Mesodermal cell (in vitro differentiated cells): ENCODE data around the gene USP31.

ENCODE experiments used
- H3K27ac ChIP-seq: 2 replicates; pipeline ENCODE4 v1.7.0; 2013; ENCODE audit warnings: mild to moderate bottlenecking, low read depth, low read length, moderate library complexity; ENCODE audit not compliant: severe bottlenecking
- H3K36me3 ChIP-seq: 2 replicates; pipeline ENCODE4 v1.7.1; 2013; ENCODE audit warnings: mild to moderate bottlenecking, low read length, moderate library complexity; ENCODE audit not compliant: control insufficient read depth, insufficient read depth
- H3K4me1 ChIP-seq: one replicate; pipeline ENCODE4 v1.7.1; 2013; ENCODE audit warnings: mild to moderate bottlenecking, low read length; ENCODE audit not compliant: insufficient read depth, control insufficient read depth, poor library complexity, severe bottlenecking
- H3K4me3 ChIP-seq: 2 replicates; pipeline ENCODE4 v1.7.0; 2013; ENCODE audit warnings: low read length, control low read depth, mild to moderate bottlenecking; ENCODE audit not compliant: insufficient read depth, poor library complexity, severe bottlenecking; ENCODE audit errors: extremely low read depth
- H3K9me3 ChIP-seq: 2 replicates; pipeline ENCODE4 v1.7.1; 2013; ENCODE audit warnings: mild to moderate bottlenecking, low read length, moderate library complexity; ENCODE audit not compliant: control insufficient read depth
- WGBS, 2 experiments: methylation state at CpG; one replicate each; pipeline ENCODE4 v1.1.5; 2013; ENCODE audit warnings: missing lambda C conversion rate in 2 of 2; ENCODE audit not compliant: insufficient coverage in 2 of 2; 5-methylcytosine and 5-hydroxymethylcytosine counted together

Gene USP31

GRCh38 chr16:23182206-23182678 is 33.0 kb upstream of the USP31 start:
- WGBS, 2 experiments = 8% methylated on average over 19 to 21 of the region's 33 CpGs

GRCh38 chr16:23181506-23181905 is 32.3 kb upstream of the USP31 start:
- H3K4me3 ChIP-seq = no peak overlapping the region
- no peaks in the 10 kb centered on the region for H3K36me3 ChIP-seq
- 92 to 97% methylated on average over 4 of the region's 4 CpGs for WGBS, 2 experiments
- H3K9me3 ChIP-seq = no peaks in the 10 kb centered on the region
- H3K4me1 ChIP-seq = no peaks in the 10 kb centered on the region
- H3K27ac ChIP-seq = no peak overlapping the region

More at GRCh38 chr16:23182206-23182678, 33.0 kb upstream of the USP31 start:
- H3K36me3 ChIP-seq = no peaks in the 10 kb centered on the region
- H3K4me1 ChIP-seq = no peaks in the 10 kb centered on the region
- H3K27ac ChIP-seq = no peak overlapping the region
- H3K9me3 ChIP-seq = no peaks in the 10 kb centered on the region
- no peak overlapping the region for H3K4me3 ChIP-seq

GRCh38 chr16:23175651-23176050 is 26.4 kb upstream of the USP31 start:
- H3K9me3 ChIP-seq = no peaks in the 10 kb centered on the region
- no peaks in the 10 kb centered on the region for H3K4me1 ChIP-seq
- H3K36me3 ChIP-seq = no peaks in the 10 kb centered on the region
- no peak overlapping the region for H3K27ac ChIP-seq
- H3K4me3 ChIP-seq = no peak overlapping the region

- H3K27ac ChIP-seq = no peak overlapping the region
- H3K4me1 ChIP-seq = no peaks in the 10 kb centered on the region
- no peaks in the 10 kb centered on the region for H3K9me3 ChIP-seq
- H3K4me3 ChIP-seq = no peak overlapping the region
- 52 to 60% methylated on average over 1 to 2 of the region's 2 CpGs for WGBS, 2 experiments
- H3K36me3 ChIP-seq = no peaks in the 10 kb centered on the region
Observed at GRCh38 chr16:23174622-23175021, 25.4 kb upstream of the USP31 start.

GRCh38 chr16:23172994-23173393 is 23.7 kb upstream of the USP31 start:
- no peaks in the 10 kb centered on the region for H3K4me1 ChIP-seq
- no peaks in the 10 kb centered on the region for H3K9me3 ChIP-seq
- WGBS, 2 experiments = 81% methylated on average over 3 of the region's 3 CpGs; no CpG with 5 or more reads in 1 of the 2 experiments
- H3K27ac ChIP-seq = no peak overlapping the region
- no peak overlapping the region for H3K4me3 ChIP-seq
- H3K36me3 ChIP-seq = no peaks in the 10 kb centered on the region

- no peak overlapping the region for H3K4me3 ChIP-seq
- WGBS, 2 experiments = 50% methylated on average over 2 of the region's 7 CpGs; no CpG with 5 or more reads in 1 of the 2 experiments
- no peak overlapping the region for H3K27ac ChIP-seq
- H3K4me1 ChIP-seq = no peaks in the 10 kb centered on the region
- H3K9me3 ChIP-seq = no peaks in the 10 kb centered on the region
- no peaks in the 10 kb centered on the region for H3K36me3 ChIP-seq
Observed at GRCh38 chr16:23172583-23172982, 23.3 kb upstream of the USP31 start.

GRCh38 chr16:23164736-23165135 is 15.5 kb upstream of the USP31 start:
- Histone ChIP-seq H3K27ac (no peak overlapping the region), H3K4me3 (no peak overlapping the region), H3K4me1 (no peaks in the 10 kb centered on the region), H3K9me3 (no peaks in the 10 kb centered on the region), H3K36me3 (no peaks in the 10 kb centered on the region)
- 100% methylated on average over 1 of the region's 4 CpGs; no CpG with 5 or more reads in 1 of the 2 experiments for WGBS, 2 experiments

- no peaks in the 10 kb centered on the region for H3K36me3 ChIP-seq
- H3K27ac ChIP-seq = no peak overlapping the region
- no peaks in the 10 kb centered on the region for H3K4me1 ChIP-seq
- 100% methylated on average over 1 of the region's 2 CpGs; no CpG with 5 or more reads in 1 of the 2 experiments for WGBS, 2 experiments
- no peaks in the 10 kb centered on the region for H3K9me3 ChIP-seq
- H3K4me3 ChIP-seq = no peak overlapping the region
Observed at GRCh38 chr16:23163921-23164320, 14.7 kb upstream of the USP31 start.

- Histone ChIP-seq H3K4me3 (no peak overlapping the region), H3K27ac (no peak overlapping the region), H3K36me3 (no peaks in the 10 kb centered on the region), H3K9me3 (no peaks in the 10 kb centered on the region), H3K4me1 (no peaks in the 10 kb centered on the region)
- 57 to 58% methylated on average over 1 to 2 of the region's 3 CpGs for WGBS, 2 experiments
Observed at GRCh38 chr16:23160574-23160973, 11.3 kb upstream of the USP31 start.

- no peak overlapping the region for H3K4me3 ChIP-seq
Observed at GRCh38 chr16:23160082-23160481, 10.8 kb upstream of the USP31 start.

GRCh38 chr16:23158114-23158513 is 8.9 kb upstream of the USP31 start:
- WGBS, 2 experiments = 94 to 96% methylated on average over 5 to 6 of the region's 6 CpGs
- H3K36me3 ChIP-seq = no peaks in the 10 kb centered on the region
- no peaks in the 10 kb centered on the region for H3K9me3 ChIP-seq
- H3K4me3 ChIP-seq = no peak overlapping the region
- no peak overlapping the region for H3K27ac ChIP-seq
- no peaks in the 10 kb centered on the region for H3K4me1 ChIP-seq

More at GRCh38 chr16:23160082-23160481, 10.8 kb upstream of the USP31 start:
- Histone ChIP-seq H3K36me3 (no peaks in the 10 kb centered on the region), H3K9me3 (no peaks in the 10 kb centered on the region), H3K27ac (no peak overlapping the region), H3K4me1 (no peaks in the 10 kb centered on the region)
- 81% methylated on average over 3 to 4 of the region's 4 CpGs for WGBS, 2 experiments
